AG09309 (cell line): ENCODE data around the gene MCF2.
A peak's percentile ranks its signal among the peaks of the same experiment; 100 is the strongest.

Source experiments
- DNase-seq: peaks from one replicate; pipeline ENCODE4 v3.0.0-alpha.2; 2010; ENCODE audit warnings: low read depth
- H3K4me3 ChIP-seq: 2 replicates; pipeline ENCODE4 v1.5.1; 2011; ENCODE audit warnings: mild to moderate bottlenecking, low read depth, low read length, moderate library complexity; ENCODE audit not compliant: control insufficient read depth
- CTCF ChIP-seq: IDR thresholded peaks from 2 replicates; pipeline ENCODE4 v1.5.1; 2011; ENCODE audit warnings: mild to moderate bottlenecking, low read depth, low read length, inconsistent platforms; ENCODE audit not compliant: insufficient read depth, control insufficient read depth; ENCODE audit errors: missing control alignments

The MCF2 gene

GRCh38 chrX:139563251-139563650 lies 144.7 kb downstream of the MCF2 start:
- no peak for TF ChIP-seq CTCF
- H3K4me3 ChIP-seq, result no peak overlapping the region
- DNase-seq, result no peak

GRCh38 chrX:139560221-139560620 lies 147.7 kb downstream of the MCF2 start:
- DNase-seq, result no peak
- TF ChIP-seq CTCF, result no peak
- no peak overlapping the region for H3K4me3 ChIP-seq

GRCh38 chrX:139559383-139560042 lies 148.5 kb downstream of the MCF2 start:
- TF ChIP-seq CTCF, result peak; percentile 58
- peak; percentile 17 for DNase-seq
- no peak overlapping the region for H3K4me3 ChIP-seq

- DNase-seq, result no peak
- no peak for TF ChIP-seq CTCF
- H3K4me3 ChIP-seq, result no peak overlapping the region
These were observed 152.8 kb downstream of the MCF2 start for GRCh38 chrX:139554991-139555675.

- DNase-seq, result no peak
- TF ChIP-seq CTCF, result no peak
- H3K4me3 ChIP-seq, result no peak overlapping the region
These were observed 153.6 kb downstream of the MCF2 start for GRCh38 chrX:139554376-139554775.

GRCh38 chrX:139544591-139544990 lies 163.4 kb downstream of the MCF2 start:
- H3K4me3 ChIP-seq, result no peak overlapping the region
- DNase-seq, result no peak
- TF ChIP-seq CTCF, result no peak
